ENCODE results near the gene CCDC170.

- TF ChIP-seq CTCF (IDR thresholded peaks at IDR 0.05; ENCODE audit: low read length) (no peak), EZH2phosphoT487 (IDR thresholded peaks at IDR 0.05; ENCODE audit: low read length) (no peak)
These were observed 46.6 kb upstream of the CCDC170 start for GRCh38 chr6:151447237-151447636.

Data from MM.1S (cell line).